Calu3 (cell line): ENCODE measurements around the gene RIMKLA. TPM values are rescaled to one million over a fixed set of nuclear protein-coding genes. Genes with fewer than 3 reads are reported as not detected.

Experiments used
- BruUV-seq: library from RNA; stranded (reverse); fragments of 400-500 nt; replicated peaks from 2 replicates; lab custom pipeline; 2021; lab: Mats Ljungman, UMichigan
- CTCF ChIA-PET: fragments of 300-600 bp; sonication (Branson Sonifier 250); formaldehyde crosslinking; loops from one replicate; lab custom pipeline; 2022; ENCODE audit warnings: antibody characterized with exemption; lab: Charles Lee
- DNase-seq: peaks from one replicate; pipeline ENCODE4 v3.0.0; 2022
- H3K27ac Mint-ChIP-seq: one replicate; pipeline ENCODE4 v1.8.0; 2022; ENCODE audit warnings: mixed read lengths; ENCODE audit not compliant: unreplicated experiment
- H3K27me3 Mint-ChIP-seq: one replicate; pipeline ENCODE4 v1.8.0; 2022; ENCODE audit warnings: mixed read lengths; ENCODE audit not compliant: unreplicated experiment
- H3K36me3 Mint-ChIP-seq: one replicate; pipeline ENCODE4 v1.8.0; 2022; ENCODE audit warnings: mild to moderate bottlenecking, moderate library complexity, mixed read lengths; ENCODE audit not compliant: insufficient read depth, unreplicated experiment
- H3K4me1 Mint-ChIP-seq: one replicate; pipeline ENCODE4 v1.8.0; 2022; ENCODE audit warnings: mild to moderate bottlenecking, low read depth, mixed read lengths; ENCODE audit not compliant: unreplicated experiment
- H3K4me3 Mint-ChIP-seq: one replicate; pipeline ENCODE4 v1.8.0; 2022; ENCODE audit warnings: mild to moderate bottlenecking, low read depth, moderate library complexity, mixed read lengths; ENCODE audit not compliant: unreplicated experiment
- H3K9me3 Mint-ChIP-seq: one replicate; pipeline ENCODE4 v1.8.0; 2022; ENCODE audit warnings: low read depth, mixed read lengths; ENCODE audit not compliant: unreplicated experiment
- CTCF ChIP-seq: fragments of 200-600 bp; IDR thresholded peaks from one replicate; pipeline ENCODE4 v1.8.0; 2022; ENCODE audit warnings: antibody characterized with exemption; ENCODE audit not compliant: unreplicated experiment
- intact Hi-C: fragments of 100-400 bp; cut with micrococcal nuclease; formaldehyde crosslinking; loops from one replicate; pipeline ENCODE4 v1.10.0; 2022; ENCODE audit not compliant: unreplicated experiment
- total RNA-seq: library from RNA; stranded (reverse); gene quantifications from 2 replicates; pipeline ENCODE4 v1.2.3, GENCODE V29; 2022

RIMKLA gene
- total RNA-seq, 1 experiment from 2014 or later, result 1.3 TPM

DNA sequence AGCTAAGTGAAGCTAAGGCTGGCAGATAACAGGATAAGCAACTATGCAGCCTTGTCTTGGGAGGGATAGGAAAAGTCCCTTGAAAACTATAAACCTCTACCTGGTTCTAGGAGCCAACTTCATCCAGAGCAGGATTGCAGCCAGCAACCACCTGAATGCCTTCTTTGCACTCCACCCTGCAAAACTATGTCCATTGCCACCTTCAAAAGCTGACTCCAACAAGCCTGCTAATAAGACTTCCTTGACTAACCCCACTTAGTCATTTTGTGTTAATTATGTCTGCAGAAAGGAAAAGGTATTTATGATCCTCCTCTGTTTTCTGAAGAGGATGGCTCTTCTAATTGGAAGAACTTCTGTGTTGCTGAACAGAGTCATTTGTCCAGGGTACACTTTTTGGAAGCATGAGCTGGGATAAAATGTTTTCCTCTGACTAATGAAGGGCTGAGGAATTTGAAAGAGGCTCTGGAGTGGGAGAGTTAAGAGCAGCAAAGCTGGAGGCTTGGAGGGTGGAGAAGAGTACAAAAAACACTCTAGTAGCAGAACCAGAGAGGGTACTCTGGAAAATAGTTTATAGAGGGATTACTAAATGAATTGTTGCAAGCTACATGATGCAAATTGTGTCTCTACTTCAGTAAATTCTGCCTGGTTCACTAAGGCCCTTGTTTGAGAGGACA lies 9.6 kb upstream of the RIMKLA start:
- no peak for TF ChIP-seq CTCF
- no peak overlapping the region for H3K27ac Mint-ChIP-seq
- no peak for DNase-seq
- peaks cover 15% of the 10 kb centered on the region for H3K27me3 Mint-ChIP-seq
- H3K36me3 Mint-ChIP-seq, result no peaks in the 10 kb centered on the region
- no peaks in the 10 kb centered on the region for H3K9me3 Mint-ChIP-seq
- intact Hi-C loops, result no loop called here
- CTCF ChIA-PET, result interaction anchor here (0.5 to 0.6 kb wide), 2 partner anchors 30 to 37 kb away, joined by 3 read pairs; no protein-coding TSS in a partner anchor
- no peak overlapping the region for H3K4me3 Mint-ChIP-seq
- peaks cover 34% of the 10 kb centered on the region for H3K4me1 Mint-ChIP-seq
- no TSS peak for BruUV-seq

GRCh38 chr1:42372796-42373195 lies 7.8 kb upstream of the RIMKLA start:
- Mint-ChIP-seq H3K36me3 (no peaks in the 10 kb centered on the region), H3K4me1 (peaks cover 32% of the 10 kb centered on the region), H3K9me3 (no peaks in the 10 kb centered on the region), H3K27ac (no peak overlapping the region), H3K27me3 (peaks cover 28% of the 10 kb centered on the region), H3K4me3 (no peak overlapping the region)
- CTCF ChIA-PET, result no interaction called here
- no peak for TF ChIP-seq CTCF
- DNase-seq, result no peak
- intact Hi-C loops, result no loop called here
- no TSS peak for BruUV-seq

- DNase-seq, result no peak
- intact Hi-C loops, result no loop called here
- Mint-ChIP-seq H3K9me3 (no peaks in the 10 kb centered on the region), H3K27me3 (peaks cover 15% of the 10 kb centered on the region), H3K27ac (no peak overlapping the region), H3K4me3 (peak overlapping the region; percentile 60), H3K4me1 (no peaks in the 10 kb centered on the region), H3K36me3 (peaks cover 12% of the 10 kb centered on the region)
- no TSS peak for BruUV-seq
- CTCF ChIA-PET, result no interaction called here
- TF ChIP-seq CTCF, result no peak
These were observed 602 bp upstream of the RIMKLA start for GRCh38 chr1:42379794-42380585.

GRCh38 chr1:42381280-42381673 lies 685 bp downstream of the RIMKLA start:
- BruUV-seq, result no TSS peak
- Mint-ChIP-seq H3K36me3 (peaks cover 12% of the 10 kb centered on the region), H3K9me3 (no peaks in the 10 kb centered on the region), H3K4me3 (peak overlapping the region; percentile 60), H3K27ac (no peak overlapping the region), H3K4me1 (no peaks in the 10 kb centered on the region), H3K27me3 (peaks cover 15% of the 10 kb centered on the region)
- no peak for TF ChIP-seq CTCF
- CTCF ChIA-PET, result no interaction called here
- DNase-seq, result no peak
- intact Hi-C loops, result no loop called here
